HG02973 (cell line): ENCODE results near the gene C14orf132.

Experiments
- ATAC-seq: cut with Tn5 transposase; IDR thresholded peaks from one replicate; pipeline ENCODE4 v1.9.1; 2021; ENCODE audit warnings: moderate library complexity; ENCODE audit not compliant: unreplicated experiment

The C14orf132 gene

DNA sequence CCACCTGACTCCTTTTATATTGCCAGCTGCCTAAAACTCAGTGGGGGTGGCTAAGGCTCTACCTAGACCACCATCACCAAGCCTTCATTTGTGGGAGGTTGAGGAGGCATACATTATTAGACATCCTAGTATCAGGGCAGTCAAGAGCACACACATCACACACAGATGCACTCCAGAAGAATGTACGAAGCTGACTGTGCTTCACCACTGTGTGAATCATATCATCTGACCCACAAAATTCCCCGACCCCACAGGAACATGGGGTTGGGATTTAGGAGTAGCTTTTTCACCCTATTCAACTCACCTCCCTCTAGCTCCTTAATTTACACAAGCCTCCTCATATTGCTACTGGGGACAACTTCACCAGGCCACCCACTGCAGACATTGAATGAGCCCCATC is 100.7 kb downstream of the C14orf132 start:
- no peak for ATAC-seq

DNA sequence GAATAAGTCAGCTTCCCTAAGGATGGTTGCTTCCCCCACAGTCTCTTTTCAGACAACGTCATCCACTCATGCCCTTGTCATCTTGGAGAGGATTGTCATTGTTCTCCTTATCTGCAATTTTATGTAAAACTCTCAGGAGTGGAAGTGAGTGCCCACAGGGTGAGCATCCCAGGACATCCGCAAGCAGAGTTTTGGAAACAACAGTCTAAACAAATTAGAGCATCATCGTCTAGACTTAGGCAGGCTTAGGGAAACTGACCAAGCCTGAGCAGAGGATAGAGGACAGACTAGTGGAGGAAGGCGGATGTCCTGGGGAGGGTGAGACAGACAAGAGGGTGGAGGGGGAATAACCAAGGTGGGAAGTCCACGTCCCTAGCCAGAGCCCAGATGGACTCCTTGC is 101.8 kb downstream of the C14orf132 start:
- ATAC-seq = no peak
